HFFc6 (cell line): ENCODE measurements around the gene EGFL6. TPM values are rescaled to one million over a fixed set of nuclear protein-coding genes. Genes with fewer than 3 reads are reported as not detected.

Experiments used
- DNase-seq: peaks from one replicate; pipeline ENCODE4 v3.0.0-alpha.2; 2018
- H3K27ac Mint-ChIP-seq: 2 replicates; pipeline ENCODE4 v1.8.0; 2020; ENCODE audit warnings: mild to moderate bottlenecking, mixed read lengths
- H3K27me3 Mint-ChIP-seq: 2 replicates; pipeline ENCODE4 v1.8.0; 2021; ENCODE audit warnings: mild to moderate bottlenecking, moderate library complexity, mixed read lengths; ENCODE audit not compliant: insufficient read depth
- H3K36me3 Mint-ChIP-seq: 2 replicates; pipeline ENCODE4 v1.8.0; 2021; ENCODE audit warnings: low read depth, mixed read lengths
- H3K4me1 Mint-ChIP-seq: 2 replicates; pipeline ENCODE4 v1.8.0; 2020; ENCODE audit warnings: low read depth, mixed read lengths
- H3K4me3 Mint-ChIP-seq: 2 replicates; pipeline ENCODE4 v1.8.0; 2020; ENCODE audit warnings: mild to moderate bottlenecking, moderate library complexity, mixed read lengths
- H3K9me3 Mint-ChIP-seq: 2 replicates; pipeline ENCODE4 v1.8.0; 2020; ENCODE audit warnings: mild to moderate bottlenecking, mixed read lengths
- total RNA-seq, 6 experiments: library from RNA; stranded (reverse); fragmentation: NEBNext Ultra II Directional; extraction: Animal tissue kit (Norgen Biotek cat#: 25700); gene quantifications; 2 replicates in 1 of 6; 3 replicates in 5 of 6; pipeline ENCODE4 v1.2.3, GENCODE V29; 2021
- TF ChIP-seq, protein P1 (sequence below): fragments of 200-600 bp; sonication (generic); IDR thresholded peaks from 2 replicates; pipeline ENCODE4 v1.5.0; 2021; ENCODE audit warnings: antibody characterized with exemption, mild to moderate bottlenecking

Gene EGFL6
- total RNA-seq, 6 experiments from 2014 or later, result not detected

DNA sequence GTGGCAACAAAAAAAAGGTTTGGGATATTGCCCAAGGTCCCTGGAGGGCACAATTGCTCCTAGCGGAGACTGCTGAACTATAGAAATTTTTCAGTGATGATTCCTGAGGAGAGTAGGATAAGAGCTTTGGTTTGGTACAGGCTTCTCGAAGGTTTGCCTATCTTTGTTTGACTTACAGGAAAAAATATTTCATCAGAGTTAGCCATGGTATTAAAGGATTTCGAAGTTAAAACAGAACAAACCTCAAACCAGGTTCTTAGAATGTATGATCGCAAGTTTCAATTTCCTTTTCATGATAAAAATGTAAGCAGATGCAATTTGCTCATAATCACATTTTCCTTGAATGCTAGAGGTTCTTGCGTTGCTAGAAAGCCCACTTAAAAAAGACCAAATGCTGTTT lies 1.7 kb downstream of the EGFL6 start:
- TF ChIP-seq, protein P1, sequence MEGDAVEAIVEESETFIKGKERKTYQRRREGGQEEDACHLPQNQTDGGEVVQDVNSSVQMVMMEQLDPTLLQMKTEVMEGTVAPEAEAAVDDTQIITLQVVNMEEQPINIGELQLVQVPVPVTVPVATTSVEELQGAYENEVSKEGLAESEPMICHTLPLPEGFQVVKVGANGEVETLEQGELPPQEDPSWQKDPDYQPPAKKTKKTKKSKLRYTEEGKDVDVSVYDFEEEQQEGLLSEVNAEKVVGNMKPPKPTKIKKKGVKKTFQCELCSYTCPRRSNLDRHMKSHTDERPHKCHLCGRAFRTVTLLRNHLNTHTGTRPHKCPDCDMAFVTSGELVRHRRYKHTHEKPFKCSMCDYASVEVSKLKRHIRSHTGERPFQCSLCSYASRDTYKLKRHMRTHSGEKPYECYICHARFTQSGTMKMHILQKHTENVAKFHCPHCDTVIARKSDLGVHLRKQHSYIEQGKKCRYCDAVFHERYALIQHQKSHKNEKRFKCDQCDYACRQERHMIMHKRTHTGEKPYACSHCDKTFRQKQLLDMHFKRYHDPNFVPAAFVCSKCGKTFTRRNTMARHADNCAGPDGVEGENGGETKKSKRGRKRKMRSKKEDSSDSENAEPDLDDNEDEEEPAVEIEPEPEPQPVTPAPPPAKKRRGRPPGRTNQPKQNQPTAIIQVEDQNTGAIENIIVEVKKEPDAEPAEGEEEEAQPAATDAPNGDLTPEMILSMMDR, result no peak
- Mint-ChIP-seq H3K4me1 (no peaks in the 10 kb centered on the region), H3K27ac (no peak overlapping the region), H3K9me3 (no peaks in the 10 kb centered on the region; the same call in 1 of the 2 replicates), H3K4me3 (no peak overlapping the region), H3K27me3 (peaks cover 17% of the 10 kb centered on the region), H3K36me3 (no peaks in the 10 kb centered on the region)
- DNase-seq, result no peak

DNA sequence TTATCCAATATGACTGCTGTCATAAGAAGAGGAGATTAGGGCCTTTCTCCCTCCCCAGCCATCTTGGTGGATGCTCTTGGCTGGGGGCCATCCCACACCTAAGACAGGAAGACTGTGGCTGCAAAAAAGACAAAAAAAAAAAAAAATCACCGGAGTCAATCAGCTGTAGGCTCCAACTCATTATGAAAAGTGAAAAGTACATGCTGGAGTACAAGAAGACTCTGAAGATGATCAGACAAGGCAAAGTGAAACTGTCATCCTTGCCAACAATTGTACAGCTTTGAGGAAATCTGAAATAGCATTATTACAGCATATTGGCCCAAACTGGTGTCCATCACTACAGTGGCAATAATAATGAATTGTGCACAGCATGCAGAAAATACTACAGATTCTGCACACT lies 5.2 kb downstream of the EGFL6 start:
- Mint-ChIP-seq H3K4me3 (no peak overlapping the region), H3K9me3 (no peaks in the 10 kb centered on the region; the same call in 1 of the 2 replicates), H3K27ac (no peak overlapping the region), H3K4me1 (no peaks in the 10 kb centered on the region), H3K36me3 (no peaks in the 10 kb centered on the region), H3K27me3 (peaks cover 8% of the 10 kb centered on the region)
- TF ChIP-seq, protein P1, result no peak
- no peak for DNase-seq

DNA sequence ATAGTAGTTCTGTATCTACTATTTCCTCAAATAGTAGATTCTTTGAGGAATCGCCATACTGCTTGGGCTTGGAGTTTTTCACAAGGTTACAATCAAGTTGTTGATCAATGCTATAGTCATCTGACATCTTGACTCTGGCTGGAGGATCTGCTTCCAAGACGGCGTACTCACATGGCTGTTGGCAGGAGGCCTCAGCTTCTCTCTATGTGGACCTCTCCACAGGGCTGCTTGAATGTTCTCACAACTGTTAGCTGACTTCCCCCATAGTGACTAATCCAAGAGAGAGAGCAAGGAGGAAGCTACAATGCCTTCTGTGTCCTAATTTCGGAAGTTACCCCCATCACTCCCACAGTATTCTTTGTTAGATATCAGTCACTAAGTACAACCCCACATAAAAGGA lies 10.3 kb downstream of the EGFL6 start:
- no peaks in the 10 kb centered on the region for H3K36me3 Mint-ChIP-seq
- no peaks in the 10 kb centered on the region; the same call in 1 of the 2 replicates for H3K9me3 Mint-ChIP-seq
- DNase-seq, result no peak
- H3K4me3 Mint-ChIP-seq, result no peak overlapping the region
- H3K4me1 Mint-ChIP-seq, result no peaks in the 10 kb centered on the region
- TF ChIP-seq, protein P1, result no peak
- no peak overlapping the region for H3K27ac Mint-ChIP-seq
- peaks cover 5% of the 10 kb centered on the region for H3K27me3 Mint-ChIP-seq

DNA sequence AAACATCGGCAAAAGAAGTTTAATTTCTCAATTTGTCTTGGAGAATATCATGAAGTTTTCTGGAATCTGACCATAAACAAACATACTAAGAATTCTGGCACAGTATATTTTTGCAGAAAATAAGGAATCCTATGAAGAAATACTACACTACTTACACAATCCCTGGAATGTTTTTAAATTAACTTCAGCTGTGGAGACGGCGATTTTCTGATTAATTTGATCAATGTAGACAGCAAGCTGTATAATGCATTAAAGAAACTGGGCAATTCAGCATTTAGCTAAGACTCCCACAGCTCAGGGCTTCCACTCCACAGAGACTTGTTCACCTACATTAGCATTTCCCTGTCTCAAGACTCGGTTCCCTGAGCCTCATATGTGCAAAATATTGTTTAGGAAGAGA lies 12.2 kb downstream of the EGFL6 start:
- Mint-ChIP-seq H3K4me1 (no peaks in the 10 kb centered on the region), H3K27me3 (peaks cover 5% of the 10 kb centered on the region; the same call in 1 of the 2 replicates), H3K27ac (no peak overlapping the region), H3K4me3 (no peak overlapping the region), H3K36me3 (no peaks in the 10 kb centered on the region), H3K9me3 (no peaks in the 10 kb centered on the region)
- TF ChIP-seq, protein P1, result no peak
- DNase-seq, result no peak

DNA sequence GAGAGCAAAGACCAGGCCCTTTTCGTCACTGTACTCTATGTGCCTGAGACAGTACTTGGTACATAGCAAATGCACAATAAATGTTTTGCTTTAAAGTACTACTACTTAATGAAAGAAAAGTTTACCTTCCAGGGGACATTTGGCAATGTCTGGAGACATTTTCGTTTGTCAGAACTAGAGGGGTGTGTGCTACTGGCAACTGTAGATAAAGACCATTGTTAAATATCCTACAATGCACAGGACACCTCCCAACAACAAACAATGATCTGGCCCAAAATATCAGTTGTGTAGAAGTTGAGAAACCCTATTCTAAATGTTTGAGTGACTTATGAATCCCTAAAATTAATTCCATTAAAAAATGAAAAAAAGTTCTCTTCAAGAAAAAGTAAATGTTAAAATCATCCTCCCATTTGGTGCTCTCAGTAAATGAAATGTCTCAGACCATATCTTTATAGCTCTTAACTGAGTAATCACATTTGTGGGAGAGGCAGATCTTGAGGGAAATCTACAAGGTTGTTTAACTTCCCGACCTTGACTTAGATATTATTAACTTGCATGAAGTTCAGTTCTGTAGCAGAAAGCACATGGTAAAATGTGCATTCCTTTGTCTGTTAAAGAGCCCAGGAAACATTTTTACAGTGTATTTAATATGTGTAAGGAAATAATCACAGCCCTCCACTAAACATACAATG lies 18.5 kb downstream of the EGFL6 start:
- TF ChIP-seq, protein P1, result no peak
- Mint-ChIP-seq H3K4me1 (no peaks in the 10 kb centered on the region), H3K27ac (no peak overlapping the region), H3K36me3 (no peaks in the 10 kb centered on the region), H3K9me3 (no peaks in the 10 kb centered on the region), H3K27me3 (peaks cover 3% of the 10 kb centered on the region), H3K4me3 (no peak overlapping the region)
- no peak for DNase-seq
